ENCODE data around the gene SUB1. TPM values are rescaled to one million over a fixed set of nuclear protein-coding genes. Genes with fewer than 3 reads are reported as not detected.

The SUB1 gene
- total RNA-seq, 1 experiment from 2014 or later: 288 TPM

GRCh38 chr5:32638309-32638708 is 53.0 kb downstream of the SUB1 start:
- no peak overlapping the region for H3K18ac ChIP-seq (ENCODE audit: insufficient read length, low read depth, low read length)
- H3K79me2 ChIP-seq (ENCODE audit: insufficient read depth, low read length): no peaks in the 10 kb centered on the region
- no peaks in the 10 kb centered on the region for H3K36me3 Mint-ChIP-seq (ENCODE audit: insufficient read depth in 1 of 3, low read depth in 3 of 3)
- no CpG with 5 or more reads among the region's 9 CpGs for WGBS (ENCODE audit: extremely low coverage, insufficient read length, low lambda C conversion rate)
- no peaks in the 10 kb centered on the region for H3K27me3 ChIP-seq (ENCODE audit: insufficient read depth, low read length)
- H3K23me2 ChIP-seq (ENCODE audit: insufficient read length, low read depth, low read length, poor library complexity, severe bottlenecking): no peaks in the 10 kb centered on the region
- no peak overlapping the region for H3K23ac ChIP-seq (ENCODE audit: insufficient read length, low read depth, low read length)
- no peak overlapping the region for H3K4me2 ChIP-seq (ENCODE audit: insufficient read depth, insufficient read length, low read length)
- H3K79me1 ChIP-seq (ENCODE audit: insufficient read depth, low read depth, low read length, poor library complexity, severe bottlenecking): no peaks in the 10 kb centered on the region
- no peak overlapping the region for H2BK20ac ChIP-seq (ENCODE audit: low read depth, low read length, poor library complexity, severe bottlenecking)
- no peak overlapping the region for H3T11ph ChIP-seq (ENCODE audit: low read length)
- H3K4ac ChIP-seq (ENCODE audit: low read depth, low read length): no peak overlapping the region
- peak overlapping the region in 1 of 3 experiments; percentile 26; a peak in 1 of 7 replicates for H3K27ac Mint-ChIP-seq
- no peak overlapping the region for H2AK5ac ChIP-seq (ENCODE audit: insufficient read length, low read length)
- no peak overlapping the region for H3K14ac ChIP-seq (ENCODE audit: insufficient read depth, low read length)
- H3K56ac ChIP-seq (ENCODE audit: insufficient read length, low read depth, low read length): no peak overlapping the region
- H3K9ac ChIP-seq (ENCODE audit: extremely low read depth, insufficient read length, low read length): no peak overlapping the region
- H3K27me3 Mint-ChIP-seq (ENCODE audit: low read depth): no peaks in the 10 kb centered on the region; the same call in 1 of the 2 replicates
- no peaks in the 10 kb centered on the region for H3K9me3 ChIP-seq (ENCODE audit: control insufficient read depth, low read depth, low read length)
- H3K4me1 Mint-ChIP-seq: peaks cover 5% of the 10 kb centered on the region in 2 experiments
- no peak overlapping the region for H2BK15ac ChIP-seq (ENCODE audit: low read depth, low read length)
- DNase-seq: no peak
- H3K4me1 ChIP-seq (ENCODE audit: insufficient read depth, low read length): no peaks in the 10 kb centered on the region
- no peak overlapping the region for H2AFZ ChIP-seq (ENCODE audit: low read length)
- H2BK5ac ChIP-seq (ENCODE audit: insufficient read length, low read length): no peak overlapping the region
- no peak overlapping the region for H4K91ac ChIP-seq (ENCODE audit: insufficient read length, low read depth, low read length)
- TF ChIP-seq, protein P1, sequence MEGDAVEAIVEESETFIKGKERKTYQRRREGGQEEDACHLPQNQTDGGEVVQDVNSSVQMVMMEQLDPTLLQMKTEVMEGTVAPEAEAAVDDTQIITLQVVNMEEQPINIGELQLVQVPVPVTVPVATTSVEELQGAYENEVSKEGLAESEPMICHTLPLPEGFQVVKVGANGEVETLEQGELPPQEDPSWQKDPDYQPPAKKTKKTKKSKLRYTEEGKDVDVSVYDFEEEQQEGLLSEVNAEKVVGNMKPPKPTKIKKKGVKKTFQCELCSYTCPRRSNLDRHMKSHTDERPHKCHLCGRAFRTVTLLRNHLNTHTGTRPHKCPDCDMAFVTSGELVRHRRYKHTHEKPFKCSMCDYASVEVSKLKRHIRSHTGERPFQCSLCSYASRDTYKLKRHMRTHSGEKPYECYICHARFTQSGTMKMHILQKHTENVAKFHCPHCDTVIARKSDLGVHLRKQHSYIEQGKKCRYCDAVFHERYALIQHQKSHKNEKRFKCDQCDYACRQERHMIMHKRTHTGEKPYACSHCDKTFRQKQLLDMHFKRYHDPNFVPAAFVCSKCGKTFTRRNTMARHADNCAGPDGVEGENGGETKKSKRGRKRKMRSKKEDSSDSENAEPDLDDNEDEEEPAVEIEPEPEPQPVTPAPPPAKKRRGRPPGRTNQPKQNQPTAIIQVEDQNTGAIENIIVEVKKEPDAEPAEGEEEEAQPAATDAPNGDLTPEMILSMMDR (conservative IDR thresholded peaks at IDR 0.05): no peak
- no peaks in the 10 kb centered on the region for H3K9me3 Mint-ChIP-seq
- no peak overlapping the region for H3K4me3 Mint-ChIP-seq
- no peak overlapping the region for H4K5ac ChIP-seq (ENCODE audit: insufficient read length, low read depth, low read length)
- H2BK120ac ChIP-seq (ENCODE audit: low read depth, low read length, poor library complexity, severe bottlenecking): no peak overlapping the region
- H4K20me1 ChIP-seq (ENCODE audit: control insufficient read depth, insufficient read depth, insufficient read length): no peaks in the 10 kb centered on the region
- H4K8ac ChIP-seq (replicated peaks; ENCODE audit: insufficient read length, low read depth, low read length): no peak overlapping the region
- H2BK12ac ChIP-seq (ENCODE audit: insufficient read length, low read depth, low read length): no peak overlapping the region
- H3K27ac ChIP-seq (ENCODE audit: insufficient read length, low read depth, low read length): no peak overlapping the region

Data from H9 (cell line).